OCI-LY1 (cell line): ENCODE measurements around the gene RFX6.

Experiments
- H2AFZ ChIP-seq: fragments of 200-600 bp; sonication (generic), shearing (Covaris generic); 2 replicates; pipeline ENCODE4 v1.6.0; 2014; ENCODE audit warnings: antibody characterized with exemption, mild to moderate bottlenecking, low read length
- H3F3A ChIP-seq: fragments of 200-600 bp; sonication (generic), shearing (Covaris generic); 2 replicates; pipeline ENCODE4 v1.6.0; 2014; ENCODE audit warnings: mild to moderate bottlenecking, antibody characterized with exemption, low read length, moderate library complexity; ENCODE audit not compliant: insufficient read depth
- H3K27ac ChIP-seq: fragments of 200-600 bp; sonication (generic); 2 replicates; pipeline ENCODE4 v1.5.1; 2014; ENCODE audit warnings: low read length, mixed run types, mild to moderate bottlenecking, low read depth; ENCODE audit not compliant: poor library complexity, severe bottlenecking
- H3K27me3 ChIP-seq: fragments of 200-600 bp; sonication (generic); 2 replicates; pipeline ENCODE4 v1.6.0; 2014; ENCODE audit warnings: antibody characterized with exemption, mild to moderate bottlenecking, low read length, moderate library complexity; ENCODE audit not compliant: insufficient read depth
- H3K36me3 ChIP-seq: fragments of 200-600 bp; sonication (generic); 2 replicates; pipeline ENCODE4 v1.6.1; 2014; ENCODE audit warnings: mild to moderate bottlenecking, antibody characterized with exemption, low read length, moderate library complexity, mixed read lengths; ENCODE audit not compliant: insufficient read depth
- H3K4me1 ChIP-seq: fragments of 200-600 bp; sonication (generic); 2 replicates; pipeline ENCODE4 v1.5.1; 2014; ENCODE audit warnings: mild to moderate bottlenecking, low read length, moderate library complexity; ENCODE audit not compliant: insufficient read depth, severe bottlenecking
- H3K4me2 ChIP-seq: fragments of 200-600 bp; sonication (generic), shearing (Covaris generic); 2 replicates; pipeline ENCODE4 v1.6.1; 2014; ENCODE audit warnings: low read length
- H3K4me3 ChIP-seq: fragments of 200-600 bp; sonication (generic); 2 replicates; pipeline ENCODE4 v1.5.1; 2014; ENCODE audit warnings: low read length, low read depth, mild to moderate bottlenecking, mixed read lengths; ENCODE audit not compliant: poor library complexity, severe bottlenecking
- H3K79me2 ChIP-seq: fragments of 200-600 bp; shearing (Covaris generic); 2 replicates; pipeline ENCODE4 v1.6.1; 2016; ENCODE audit warnings: mixed run types, low read length, mixed read lengths; ENCODE audit not compliant: insufficient read depth
- H3K9ac ChIP-seq: fragments of 200-600 bp; sonication (generic), shearing (Covaris generic); 2 replicates; pipeline ENCODE4 v1.6.1; 2014; ENCODE audit warnings: mild to moderate bottlenecking, low read length, mixed read lengths
- H3K9me2 ChIP-seq: fragments of 200-600 bp; sonication (generic), shearing (Covaris generic); 2 replicates; pipeline ENCODE4 v1.6.1; 2014; ENCODE audit warnings: low read depth, mild to moderate bottlenecking, low read length, mixed read lengths
- H3K9me3 ChIP-seq: fragments of 200-600 bp; shearing (Covaris generic); 2 replicates; pipeline ENCODE4 v1.6.1; 2014; ENCODE audit warnings: low read length, mixed read lengths
- H4K20me1 ChIP-seq: fragments of 200-600 bp; sonication (generic), shearing (Covaris generic); 2 replicates; pipeline ENCODE4 v1.6.0; 2016; ENCODE audit warnings: mild to moderate bottlenecking, low read length; ENCODE audit not compliant: insufficient read depth
- EZH2 ChIP-seq: fragments of 200-600 bp; sonication (generic), shearing (Covaris generic); IDR thresholded peaks from 2 replicates; pipeline ENCODE4 v1.8.0; 2017; ENCODE audit warnings: borderline replicate concordance, mixed run types, mild to moderate bottlenecking, antibody characterized with exemption, low read length, moderate library complexity, mixed read lengths
- TF ChIP-seq, protein P1 (sequence below): fragments of 200-600 bp; sonication (generic), shearing (Covaris generic); IDR thresholded peaks from 2 replicates; pipeline ENCODE4 v1.5.1; 2017; ENCODE audit warnings: mild to moderate bottlenecking, antibody characterized with exemption, low read length, moderate library complexity, mixed read lengths

Gene RFX6

DNA sequence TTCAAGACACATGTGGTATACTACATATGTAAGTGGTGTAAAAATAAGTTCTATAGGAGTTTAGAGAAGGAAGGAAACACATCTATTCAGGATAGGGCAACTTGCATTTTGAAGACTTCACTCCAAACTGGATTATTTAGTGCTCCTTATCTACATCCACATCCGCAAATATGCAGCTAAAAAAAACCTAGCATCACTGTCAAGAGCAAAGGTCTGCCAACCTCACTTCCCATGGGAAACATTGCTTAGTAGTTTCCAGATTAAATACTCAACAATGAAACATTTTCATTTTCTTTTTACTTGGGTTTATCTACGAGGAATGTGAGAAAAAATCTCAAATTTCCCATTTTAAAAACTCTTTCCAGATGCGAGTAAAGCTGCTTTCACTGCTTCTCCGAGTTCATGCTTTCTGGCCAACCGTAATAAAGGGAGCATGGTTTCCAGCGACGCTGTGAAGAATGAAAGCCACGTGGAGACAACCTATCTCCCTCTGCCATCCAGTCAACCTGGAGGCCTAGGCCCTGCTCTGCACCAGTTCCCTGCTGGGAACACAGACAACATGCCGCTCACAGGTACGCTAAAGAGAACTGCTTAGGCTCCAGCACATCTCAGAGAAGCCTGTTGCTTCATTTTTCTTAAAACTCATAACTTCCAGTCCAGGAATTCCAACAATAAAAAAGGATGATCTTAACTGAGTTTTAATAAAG is 48.2 kb downstream of the RFX6 start:
- Histone ChIP-seq H3K79me2 (no peaks in the 10 kb centered on the region), H3K27ac (no peak overlapping the region), H3K9me3 (no peaks in the 10 kb centered on the region), H3F3A (no peaks in the 10 kb centered on the region), H3K4me2 (no peak overlapping the region), H3K9me2 (no peaks in the 10 kb centered on the region), H3K36me3 (no peaks in the 10 kb centered on the region), H4K20me1 (no peaks in the 10 kb centered on the region), H2AFZ (no peak overlapping the region), H3K9ac (no peak overlapping the region), H3K4me3 (no peak overlapping the region), H3K4me1 (no peaks in the 10 kb centered on the region), H3K27me3 (no peaks in the 10 kb centered on the region)
- TF ChIP-seq EZH2: no peak
- TF ChIP-seq, protein P1, sequence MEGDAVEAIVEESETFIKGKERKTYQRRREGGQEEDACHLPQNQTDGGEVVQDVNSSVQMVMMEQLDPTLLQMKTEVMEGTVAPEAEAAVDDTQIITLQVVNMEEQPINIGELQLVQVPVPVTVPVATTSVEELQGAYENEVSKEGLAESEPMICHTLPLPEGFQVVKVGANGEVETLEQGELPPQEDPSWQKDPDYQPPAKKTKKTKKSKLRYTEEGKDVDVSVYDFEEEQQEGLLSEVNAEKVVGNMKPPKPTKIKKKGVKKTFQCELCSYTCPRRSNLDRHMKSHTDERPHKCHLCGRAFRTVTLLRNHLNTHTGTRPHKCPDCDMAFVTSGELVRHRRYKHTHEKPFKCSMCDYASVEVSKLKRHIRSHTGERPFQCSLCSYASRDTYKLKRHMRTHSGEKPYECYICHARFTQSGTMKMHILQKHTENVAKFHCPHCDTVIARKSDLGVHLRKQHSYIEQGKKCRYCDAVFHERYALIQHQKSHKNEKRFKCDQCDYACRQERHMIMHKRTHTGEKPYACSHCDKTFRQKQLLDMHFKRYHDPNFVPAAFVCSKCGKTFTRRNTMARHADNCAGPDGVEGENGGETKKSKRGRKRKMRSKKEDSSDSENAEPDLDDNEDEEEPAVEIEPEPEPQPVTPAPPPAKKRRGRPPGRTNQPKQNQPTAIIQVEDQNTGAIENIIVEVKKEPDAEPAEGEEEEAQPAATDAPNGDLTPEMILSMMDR: no peak

DNA sequence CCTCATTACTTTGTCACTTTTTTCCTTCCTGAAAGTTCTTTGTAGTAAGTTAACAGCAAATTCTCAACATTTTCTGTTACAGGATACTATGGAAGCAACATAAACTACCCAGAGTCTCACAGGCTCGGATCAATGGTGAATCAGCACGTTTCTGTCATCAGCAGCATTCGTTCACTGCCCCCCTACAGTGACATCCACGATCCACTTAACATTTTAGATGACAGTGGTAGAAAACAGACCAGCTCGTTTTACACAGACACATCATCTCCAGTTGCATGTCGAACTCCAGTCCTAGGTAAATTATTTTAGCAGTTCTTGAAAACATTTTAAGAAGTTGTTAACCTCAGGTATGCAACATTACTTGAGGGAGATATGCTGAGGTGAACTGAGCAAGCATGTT is 51.6 kb downstream of the RFX6 start:
- no peak overlapping the region for H3K9ac ChIP-seq
- no peaks in the 10 kb centered on the region for H3K27me3 ChIP-seq
- H3K9me2 ChIP-seq: no peaks in the 10 kb centered on the region
- no peaks in the 10 kb centered on the region for H3K36me3 ChIP-seq
- H3K79me2 ChIP-seq: no peaks in the 10 kb centered on the region
- H3K4me2 ChIP-seq: no peak overlapping the region
- TF ChIP-seq, protein P1: no peak
- TF ChIP-seq EZH2: no peak
- no peak overlapping the region for H3K4me3 ChIP-seq
- no peaks in the 10 kb centered on the region for H4K20me1 ChIP-seq
- H3K27ac ChIP-seq: no peak overlapping the region
- no peaks in the 10 kb centered on the region for H3K4me1 ChIP-seq
- no peak overlapping the region for H2AFZ ChIP-seq
- H3F3A ChIP-seq: no peaks in the 10 kb centered on the region
- no peaks in the 10 kb centered on the region for H3K9me3 ChIP-seq

GRCh38 chr6:116929825-116930224 is 52.8 kb downstream of the RFX6 start:
- no peaks in the 10 kb centered on the region for H3F3A ChIP-seq
- H3K79me2 ChIP-seq: no peaks in the 10 kb centered on the region
- H3K4me2 ChIP-seq: no peak overlapping the region
- H4K20me1 ChIP-seq: no peaks in the 10 kb centered on the region
- no peak overlapping the region for H2AFZ ChIP-seq
- no peaks in the 10 kb centered on the region for H3K4me1 ChIP-seq
- no peak overlapping the region for H3K27ac ChIP-seq
- TF ChIP-seq, protein P1: no peak
- TF ChIP-seq EZH2: no peak
- no peak overlapping the region for H3K9ac ChIP-seq
- no peaks in the 10 kb centered on the region for H3K36me3 ChIP-seq
- H3K9me2 ChIP-seq: no peaks in the 10 kb centered on the region
- H3K27me3 ChIP-seq: no peaks in the 10 kb centered on the region
- no peaks in the 10 kb centered on the region for H3K9me3 ChIP-seq
- no peak overlapping the region for H3K4me3 ChIP-seq
